Liver (tissue), 9 donors: Measurements from ENCODE around the gene PROSER3. TPM values are rescaled to one million over a fixed set of nuclear protein-coding genes. Genes with fewer than 3 reads are reported as not detected.

Source experiments
- DNase-seq: peaks from one replicate; pipeline ENCODE4 v3.0.0-alpha.2; 2017; ENCODE audit warnings: low spot score
- H3K27ac ChIP-seq, 2 donors: one replicate each; pipeline ENCODE4 v1.7.0; 2013; ENCODE audit warnings: inconsistent platforms in 2 of 2, low read length in 2 of 2, control low read depth in 1 of 2, low read depth in 1 of 2, mild to moderate bottlenecking in 1 of 2
- H3K27me3 ChIP-seq, 4 donors: one replicate each; pipeline versions ENCODE4 v1.6.1 to v1.7.0; 2013; ENCODE audit warnings: low read length in 3 of 4, inconsistent platforms in 1 of 4, mild to moderate bottlenecking in 1 of 4, moderate library complexity in 1 of 4; ENCODE audit not compliant: control insufficient read depth in 4 of 4, insufficient read depth in 4 of 4
- H3K36me3 ChIP-seq, 4 donors: one replicate each; pipeline versions ENCODE4 v1.6.1 to v1.7.0; 2013; ENCODE audit warnings: low read length in 3 of 4, mild to moderate bottlenecking in 3 of 4, low read depth in 1 of 4, moderate library complexity in 1 of 4; ENCODE audit not compliant: control insufficient read depth in 4 of 4, insufficient read depth in 3 of 4
- H3K4me1 ChIP-seq, 4 donors: one replicate each; pipeline versions ENCODE4 v1.6.1 to v1.7.0; 2013; ENCODE audit warnings: low read length in 3 of 4, mild to moderate bottlenecking in 3 of 4, moderate library complexity in 1 of 4; ENCODE audit not compliant: control insufficient read depth in 4 of 4, insufficient read depth in 4 of 4
- H3K4me3 ChIP-seq, 3 donors: one replicate each; pipeline versions ENCODE4 v1.6.1 to v1.7.0; 2013; ENCODE audit warnings: low read length in 3 of 3, control low read depth in 1 of 3, low read depth in 1 of 3, mild to moderate bottlenecking in 1 of 3
- H3K9ac ChIP-seq, 2 donors: one replicate each; pipeline ENCODE4 v1.7.0; 2013; ENCODE audit warnings: low read length in 2 of 2, mild to moderate bottlenecking in 2 of 2, moderate library complexity in 2 of 2, control low read depth in 1 of 2, low read depth in 1 of 2
- H3K9me3 ChIP-seq, 4 donors: one replicate each; pipeline versions ENCODE4 v1.6.1 to v1.7.0; 2013; ENCODE audit warnings: low read length in 3 of 4; ENCODE audit not compliant: control insufficient read depth in 4 of 4
- EGR1 ChIP-seq, 2 donors: IDR thresholded peaks; 2 replicates each; pipeline ENCODE4 v1.6.1; 2016 to 2018; ENCODE audit warnings: antibody characterized with exemption in 2 of 2, low read depth in 2 of 2
- FOXA1 ChIP-seq: IDR thresholded peaks from 2 replicates; pipeline ENCODE4 v1.6.1; 2016; ENCODE audit warnings: antibody characterized with exemption
- FOXA2 ChIP-seq: IDR thresholded peaks from 2 replicates; pipeline ENCODE4 v1.6.1; 2016; ENCODE audit warnings: antibody characterized with exemption
- HNF4A ChIP-seq, 2 donors: conservative IDR thresholded peaks; 2 replicates each; pipeline ENCODE4 v1.6.1; 2016; ENCODE audit warnings: antibody characterized with exemption in 2 of 2, mild to moderate bottlenecking in 2 of 2
- HNF4G ChIP-seq: IDR thresholded peaks from 2 replicates; pipeline ENCODE4 v1.6.1; 2016; ENCODE audit warnings: antibody characterized with exemption
- JUND ChIP-seq, 2 donors: IDR thresholded peaks; 2 replicates each; pipeline ENCODE4 v1.6.1; 2016; ENCODE audit warnings: antibody characterized with exemption in 2 of 2
- NR2F2 ChIP-seq: IDR thresholded peaks from 2 replicates; pipeline ENCODE4 v1.6.1; 2016; ENCODE audit warnings: antibody characterized with exemption
- RAD21 ChIP-seq, 2 donors: IDR thresholded peaks; 2 replicates each; pipeline ENCODE4 v1.6.1; 2016; ENCODE audit warnings: antibody characterized with exemption in 2 of 2, mild to moderate bottlenecking in 2 of 2
- RXRA ChIP-seq, 2 donors: IDR thresholded peaks; 2 replicates each; pipeline ENCODE4 v1.6.1; 2017 to 2018; ENCODE audit warnings: antibody characterized with exemption in 2 of 2, mild to moderate bottlenecking in 1 of 2
- SP1 ChIP-seq: IDR thresholded peaks from 2 replicates; pipeline ENCODE4 v1.6.1; 2018; ENCODE audit warnings: antibody characterized with exemption, mild to moderate bottlenecking
- TAF1 ChIP-seq: conservative IDR thresholded peaks from 2 replicates; pipeline ENCODE4 v1.6.1; 2016; ENCODE audit warnings: antibody characterized with exemption, mild to moderate bottlenecking
- YY1 ChIP-seq: IDR thresholded peaks from 2 replicates; pipeline ENCODE4 v1.6.1; 2016; ENCODE audit warnings: antibody characterized with exemption, mild to moderate bottlenecking
- WGBS: extraction: QIAGEN DNeasy Blood & Tissue Kit; methylation state at CpG from one replicate; pipeline ENCODE4 v1.1.7; 2013; 5-methylcytosine and 5-hydroxymethylcytosine counted together
- polyA plus RNA-seq, 2 donors: library from polyadenylated mRNA; stranded (reverse) in 1 of 2; unstranded in 1 of 2; fragments of 200-250 nt in 1 of 2; fragments of >200 nt in 1 of 2; fragmentation: Nextera tagmentation in 1 of 2; extraction: Ambion mirVana in 1 of 2; gene quantifications; one replicate each; pipeline versions ENCODE4 v1.2.1 to v1.2.3, GENCODE V29; 2013 to 2015
- total RNA-seq, 2 donors: library from RNA; depleted of rRNA; stranded (reverse); fragments of >200 nt; gene quantifications; one replicate each; pipeline ENCODE4 v1.2.3, GENCODE V29; 2014
- TF ChIP-seq, protein P1 (sequence below): fragments of 150-350 bp; IDR thresholded peaks from 2 replicates; pipeline ENCODE4 v1.5.1; 2017; ENCODE audit warnings: improper control_type of control experiment, low read depth, low read length; ENCODE audit not compliant: missing input control
- TF ChIP-seq, protein P2 (sequence below): IDR thresholded peaks from 2 replicates; pipeline ENCODE4 v1.6.1; 2016; ENCODE audit warnings: antibody characterized with exemption
- TF ChIP-seq, protein P3 (sequence below): IDR thresholded peaks from 2 replicates; pipeline ENCODE4 v1.6.1; 2016; ENCODE audit warnings: antibody characterized with exemption
- TF ChIP-seq, protein P4 (sequence below): IDR thresholded peaks from 2 replicates; pipeline ENCODE4 v1.6.1; 2016; ENCODE audit warnings: antibody characterized with exemption
- TF ChIP-seq, protein P5 (sequence below): IDR thresholded peaks from 2 replicates; pipeline ENCODE4 v1.6.1; 2016; ENCODE audit warnings: antibody characterized with exemption, mild to moderate bottlenecking
- donor health status: healthy.
- donor health status: healthy.
- donor health status: healthy.
- donor health status: healthy.
- donor health status: healthy.

Gene PROSER3
- total and polyA plus RNA-seq, 4 donors = 2.1 to 4.5 (median 2.7) TPM

DNA sequence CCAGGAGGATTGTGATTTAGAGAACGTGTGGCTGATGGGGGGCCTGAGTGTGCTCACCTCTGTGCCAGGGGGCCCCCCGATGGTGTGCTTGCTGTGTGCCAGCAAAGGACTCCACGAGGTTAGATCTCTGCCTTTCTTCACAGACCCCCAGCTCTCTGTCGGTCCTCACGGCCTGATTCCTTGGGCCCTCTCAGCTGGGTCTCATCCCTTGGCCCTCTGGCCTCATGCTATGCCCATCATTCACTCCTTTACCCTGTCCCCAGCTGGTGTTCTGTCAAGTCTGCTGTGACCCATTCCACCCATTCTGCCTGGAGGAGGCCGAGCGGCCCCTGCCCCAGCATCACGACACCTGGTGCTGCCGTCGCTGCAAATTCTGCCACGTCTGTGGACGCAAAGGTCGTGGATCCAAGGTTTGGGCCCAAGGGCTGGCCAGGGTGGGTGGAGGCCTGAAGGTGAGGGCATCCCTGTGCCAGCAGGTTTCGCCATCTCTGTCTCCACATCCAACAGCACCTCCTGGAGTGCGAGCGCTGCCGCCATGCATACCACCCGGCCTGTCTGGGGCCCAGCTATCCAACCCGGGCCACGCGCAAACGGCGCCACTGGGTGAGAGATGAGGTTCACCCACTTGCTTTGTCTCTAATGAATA lies 32.6 kb upstream of the PROSER3 start:
- TF ChIP-seq YY1 (no peak), EGR1 (IDR thresholded peaks at IDR 0.05; ENCODE audit: low read depth in 2 of 2) (no peak), HNF4G (no peak), JUND (IDR thresholded peaks at IDR 0.05) (no peak), RXRA (IDR thresholded peaks at IDR 0.05) (no peak), NR2F2 (no peak)
- TF ChIP-seq, protein P1, sequence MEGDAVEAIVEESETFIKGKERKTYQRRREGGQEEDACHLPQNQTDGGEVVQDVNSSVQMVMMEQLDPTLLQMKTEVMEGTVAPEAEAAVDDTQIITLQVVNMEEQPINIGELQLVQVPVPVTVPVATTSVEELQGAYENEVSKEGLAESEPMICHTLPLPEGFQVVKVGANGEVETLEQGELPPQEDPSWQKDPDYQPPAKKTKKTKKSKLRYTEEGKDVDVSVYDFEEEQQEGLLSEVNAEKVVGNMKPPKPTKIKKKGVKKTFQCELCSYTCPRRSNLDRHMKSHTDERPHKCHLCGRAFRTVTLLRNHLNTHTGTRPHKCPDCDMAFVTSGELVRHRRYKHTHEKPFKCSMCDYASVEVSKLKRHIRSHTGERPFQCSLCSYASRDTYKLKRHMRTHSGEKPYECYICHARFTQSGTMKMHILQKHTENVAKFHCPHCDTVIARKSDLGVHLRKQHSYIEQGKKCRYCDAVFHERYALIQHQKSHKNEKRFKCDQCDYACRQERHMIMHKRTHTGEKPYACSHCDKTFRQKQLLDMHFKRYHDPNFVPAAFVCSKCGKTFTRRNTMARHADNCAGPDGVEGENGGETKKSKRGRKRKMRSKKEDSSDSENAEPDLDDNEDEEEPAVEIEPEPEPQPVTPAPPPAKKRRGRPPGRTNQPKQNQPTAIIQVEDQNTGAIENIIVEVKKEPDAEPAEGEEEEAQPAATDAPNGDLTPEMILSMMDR = no peak
- TF ChIP-seq, protein P2, sequence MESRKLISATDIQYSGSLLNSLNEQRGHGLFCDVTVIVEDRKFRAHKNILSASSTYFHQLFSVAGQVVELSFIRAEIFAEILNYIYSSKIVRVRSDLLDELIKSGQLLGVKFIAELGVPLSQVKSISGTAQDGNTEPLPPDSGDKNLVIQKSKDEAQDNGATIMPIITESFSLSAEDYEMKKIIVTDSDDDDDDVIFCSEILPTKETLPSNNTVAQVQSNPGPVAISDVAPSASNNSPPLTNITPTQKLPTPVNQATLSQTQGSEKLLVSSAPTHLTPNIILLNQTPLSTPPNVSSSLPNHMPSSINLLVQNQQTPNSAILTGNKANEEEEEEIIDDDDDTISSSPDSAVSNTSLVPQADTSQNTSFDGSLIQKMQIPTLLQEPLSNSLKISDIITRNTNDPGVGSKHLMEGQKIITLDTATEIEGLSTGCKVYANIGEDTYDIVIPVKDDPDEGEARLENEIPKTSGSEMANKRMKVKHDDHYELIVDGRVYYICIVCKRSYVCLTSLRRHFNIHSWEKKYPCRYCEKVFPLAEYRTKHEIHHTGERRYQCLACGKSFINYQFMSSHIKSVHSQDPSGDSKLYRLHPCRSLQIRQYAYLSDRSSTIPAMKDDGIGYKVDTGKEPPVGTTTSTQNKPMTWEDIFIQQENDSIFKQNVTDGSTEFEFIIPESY = no peak
- WGBS = 95% methylated on average over 23 of the region's 23 CpGs
- no peaks in the 10 kb centered on the region for H3K27me3 ChIP-seq

DNA sequence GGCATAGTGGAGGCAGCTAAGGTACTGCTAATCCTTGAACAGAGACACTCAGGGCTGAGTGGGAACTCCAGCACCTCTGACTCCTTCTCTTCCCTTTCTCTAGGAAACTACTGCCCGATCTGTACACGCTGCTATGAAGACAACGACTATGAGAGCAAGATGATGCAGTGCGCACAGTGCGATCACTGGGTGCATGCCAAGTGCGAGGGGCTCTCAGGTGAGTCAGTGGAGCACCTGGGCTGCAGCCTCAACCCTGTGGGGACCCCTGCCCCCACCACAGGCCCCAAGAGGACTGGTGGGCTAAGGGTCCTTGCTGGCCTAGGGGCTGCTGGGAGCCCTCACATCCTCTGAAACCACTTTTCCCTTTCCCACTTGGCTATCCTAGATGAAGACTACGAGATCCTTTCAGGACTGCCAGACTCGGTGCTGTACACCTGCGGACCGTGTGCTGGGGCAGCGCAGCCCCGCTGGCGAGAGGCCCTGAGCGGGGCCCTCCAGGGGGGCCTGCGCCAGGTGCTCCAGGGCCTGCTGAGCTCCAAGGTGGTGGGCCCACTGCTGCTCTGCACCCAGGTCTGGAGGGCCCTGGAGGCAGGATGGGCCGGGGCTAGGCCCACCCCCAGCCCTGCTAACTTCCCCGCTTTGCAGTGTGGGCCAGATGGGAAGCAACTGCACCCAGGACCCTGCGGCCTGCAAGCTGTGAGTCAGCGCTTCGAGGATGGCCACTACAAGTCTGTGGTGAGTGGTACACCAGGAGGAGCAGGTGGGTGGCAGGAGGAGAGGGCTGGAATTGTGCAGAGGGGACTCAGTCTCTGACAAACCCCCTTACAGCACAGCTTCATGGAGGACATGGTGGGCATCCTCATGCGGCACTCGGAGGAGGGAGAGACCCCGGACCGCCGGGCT lies 30.7 kb upstream of the PROSER3 start:
- H3K4me1 ChIP-seq = no peaks in the 10 kb centered on the region
- no peak overlapping the region for H3K9ac ChIP-seq
- no peak for DNase-seq
- no peaks in the 10 kb centered on the region for H3K27me3 ChIP-seq
- H3K9me3 ChIP-seq = no peaks in the 10 kb centered on the region
- peaks cover 68 to 97% (median 81%) of the 10 kb centered on the region in 4 donors for H3K36me3 ChIP-seq
- no peak for TF ChIP-seq NR2F2
- no peak for TF ChIP-seq TAF1
- no peak for TF ChIP-seq RXRA (IDR thresholded peaks at IDR 0.05)
- TF ChIP-seq RAD21 (IDR thresholded peaks at IDR 0.05) = no peak
- TF ChIP-seq, protein P2 = no peak
- TF ChIP-seq, protein P3, sequence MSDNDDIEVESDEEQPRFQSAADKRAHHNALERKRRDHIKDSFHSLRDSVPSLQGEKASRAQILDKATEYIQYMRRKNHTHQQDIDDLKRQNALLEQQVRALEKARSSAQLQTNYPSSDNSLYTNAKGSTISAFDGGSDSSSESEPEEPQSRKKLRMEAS = no peak
- no peak for TF ChIP-seq YY1
- TF ChIP-seq FOXA2 = no peak
- no peak for TF ChIP-seq JUND (IDR thresholded peaks at IDR 0.05)
- no peak for TF ChIP-seq FOXA1
- no peak for TF ChIP-seq HNF4A (conservative IDR thresholded peaks at IDR 0.05)
- TF ChIP-seq, protein P4, sequence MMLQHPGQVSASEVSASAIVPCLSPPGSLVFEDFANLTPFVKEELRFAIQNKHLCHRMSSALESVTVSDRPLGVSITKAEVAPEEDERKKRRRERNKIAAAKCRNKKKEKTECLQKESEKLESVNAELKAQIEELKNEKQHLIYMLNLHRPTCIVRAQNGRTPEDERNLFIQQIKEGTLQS = no peak
- TF ChIP-seq, protein P5, sequence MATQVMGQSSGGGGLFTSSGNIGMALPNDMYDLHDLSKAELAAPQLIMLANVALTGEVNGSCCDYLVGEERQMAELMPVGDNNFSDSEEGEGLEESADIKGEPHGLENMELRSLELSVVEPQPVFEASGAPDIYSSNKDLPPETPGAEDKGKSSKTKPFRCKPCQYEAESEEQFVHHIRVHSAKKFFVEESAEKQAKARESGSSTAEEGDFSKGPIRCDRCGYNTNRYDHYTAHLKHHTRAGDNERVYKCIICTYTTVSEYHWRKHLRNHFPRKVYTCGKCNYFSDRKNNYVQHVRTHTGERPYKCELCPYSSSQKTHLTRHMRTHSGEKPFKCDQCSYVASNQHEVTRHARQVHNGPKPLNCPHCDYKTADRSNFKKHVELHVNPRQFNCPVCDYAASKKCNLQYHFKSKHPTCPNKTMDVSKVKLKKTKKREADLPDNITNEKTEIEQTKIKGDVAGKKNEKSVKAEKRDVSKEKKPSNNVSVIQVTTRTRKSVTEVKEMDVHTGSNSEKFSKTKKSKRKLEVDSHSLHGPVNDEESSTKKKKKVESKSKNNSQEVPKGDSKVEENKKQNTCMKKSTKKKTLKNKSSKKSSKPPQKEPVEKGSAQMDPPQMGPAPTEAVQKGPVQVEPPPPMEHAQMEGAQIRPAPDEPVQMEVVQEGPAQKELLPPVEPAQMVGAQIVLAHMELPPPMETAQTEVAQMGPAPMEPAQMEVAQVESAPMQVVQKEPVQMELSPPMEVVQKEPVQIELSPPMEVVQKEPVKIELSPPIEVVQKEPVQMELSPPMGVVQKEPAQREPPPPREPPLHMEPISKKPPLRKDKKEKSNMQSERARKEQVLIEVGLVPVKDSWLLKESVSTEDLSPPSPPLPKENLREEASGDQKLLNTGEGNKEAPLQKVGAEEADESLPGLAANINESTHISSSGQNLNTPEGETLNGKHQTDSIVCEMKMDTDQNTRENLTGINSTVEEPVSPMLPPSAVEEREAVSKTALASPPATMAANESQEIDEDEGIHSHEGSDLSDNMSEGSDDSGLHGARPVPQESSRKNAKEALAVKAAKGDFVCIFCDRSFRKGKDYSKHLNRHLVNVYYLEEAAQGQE = no peak
- TF ChIP-seq HNF4G = no peak
- no peak for TF ChIP-seq SP1
- H3K27ac ChIP-seq = no peak overlapping the region
- H3K4me3 ChIP-seq = no peak overlapping the region
- 97% methylated on average over 25 of the region's 25 CpGs for WGBS

More for the DNA sequence above, 32.6 kb upstream of the PROSER3 start:
- Histone ChIP-seq H3K27ac (no peak overlapping the region), H3K4me1 (peaks cover 0 to 2% (median 0%) of the 10 kb centered on the region in 4 donors), H3K36me3 (peaks cover 65 to 87% (median 75%) of the 10 kb centered on the region in 4 donors), H3K9me3 (no peaks in the 10 kb centered on the region), H3K9ac (no peak overlapping the region), H3K4me3 (no peak overlapping the region)
- no peak for DNase-seq
